Fibroblast of skin of right biceps (primary cell): ENCODE data around the gene ITGA2.

Source experiments
- DNase-seq: peaks from one replicate; pipeline ENCODE4 v3.0.0-alpha.2; 2013

The ITGA2 gene

DNA sequence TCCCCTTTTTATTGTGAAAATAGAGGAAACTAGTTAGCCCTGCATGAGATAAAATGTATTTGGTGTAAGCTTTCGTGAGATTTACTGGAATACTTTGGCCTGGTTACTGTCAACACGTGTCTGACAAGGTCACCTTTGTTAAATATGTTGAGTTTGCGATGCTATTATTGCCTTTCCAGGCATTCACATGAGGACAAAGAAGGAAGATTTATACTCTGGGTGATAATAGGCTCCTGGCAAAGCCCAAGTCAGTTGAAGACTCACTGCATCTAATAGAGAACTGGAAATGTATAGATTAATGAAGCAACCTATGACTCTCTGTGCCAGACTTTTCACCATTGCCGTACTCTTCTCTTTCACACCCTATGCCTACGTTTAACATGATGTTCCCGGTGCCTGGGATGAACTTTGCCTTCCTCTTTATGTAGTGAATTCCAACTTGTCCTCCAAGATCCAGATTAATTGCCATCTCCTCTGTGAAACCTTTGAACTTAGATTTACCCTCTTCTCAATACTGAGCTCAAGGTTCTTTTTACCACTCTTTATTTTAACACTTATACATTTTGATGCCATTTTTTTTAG is 33.9 kb downstream of the ITGA2 start:
- no peak for DNase-seq

- DNase-seq = peak; percentile 81
These were observed 34.8 kb downstream of the ITGA2 start for GRCh38 chr5:53023969-53024368.

DNA sequence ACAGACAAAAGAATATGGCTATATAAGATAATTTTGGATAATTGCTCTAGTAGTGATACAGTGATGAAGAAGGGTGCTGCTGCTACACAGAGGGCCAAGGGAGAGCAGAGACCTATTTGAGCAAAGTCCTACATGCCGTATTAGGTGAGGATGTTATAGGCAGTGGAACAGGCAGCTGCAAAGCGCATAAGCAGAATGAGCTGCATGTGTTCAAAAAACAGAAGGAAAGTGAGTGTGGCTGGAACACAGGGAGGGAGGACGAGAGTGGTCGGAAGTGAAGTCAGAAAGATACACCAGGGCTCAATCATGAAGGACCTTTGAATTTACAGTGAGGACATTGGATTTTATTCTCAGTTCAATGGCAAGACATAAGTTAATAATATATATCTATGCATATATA is 35.4 kb downstream of the ITGA2 start:
- no peak for DNase-seq

DNA sequence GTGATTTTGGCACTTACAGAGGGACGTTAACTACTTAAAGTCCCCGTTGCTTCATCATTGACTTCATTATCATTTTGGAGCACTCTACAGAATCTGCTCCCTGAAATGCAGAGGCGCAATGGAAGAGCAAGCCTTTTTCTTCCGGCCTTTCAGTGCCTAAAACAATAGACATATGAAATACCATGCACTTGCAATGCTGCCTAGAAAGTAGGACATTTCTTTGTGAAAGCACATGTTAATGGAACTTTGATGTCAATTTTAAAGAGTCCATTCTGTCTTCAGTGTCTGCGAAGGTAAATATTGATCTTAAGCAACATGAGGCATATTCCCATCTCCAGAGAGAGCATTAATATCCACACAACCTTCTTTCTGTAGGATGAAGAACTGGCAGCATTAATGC is 36.3 kb downstream of the ITGA2 start:
- DNase-seq = no peak

- peak; percentile 71 for DNase-seq
These were observed 38.8 kb downstream of the ITGA2 start for GRCh38 chr5:53027913-53028312.

- DNase-seq = no peak
These were observed 40.5 kb downstream of the ITGA2 start for GRCh38 chr5:53029608-53030007.

DNA sequence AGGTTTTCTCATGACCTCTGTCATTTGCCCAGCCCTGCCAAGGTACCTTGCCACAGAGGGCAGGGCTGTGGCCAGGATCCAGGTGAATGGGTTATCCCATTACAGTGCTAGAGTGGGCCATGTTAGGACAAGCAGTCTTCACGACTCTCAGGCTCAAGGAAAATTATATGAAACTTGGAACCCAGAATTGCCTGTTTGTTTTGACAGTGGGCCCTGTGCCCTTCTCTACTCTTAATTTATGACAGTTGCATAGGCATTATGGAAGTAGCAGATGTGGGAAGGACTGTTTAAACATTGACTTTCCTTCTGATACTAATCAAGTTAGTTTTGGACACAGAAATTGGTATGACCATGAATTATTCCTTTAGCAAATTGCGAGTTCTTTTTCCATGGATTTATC is 41.7 kb downstream of the ITGA2 start:
- DNase-seq = no peak

GRCh38 chr5:53031695-53032096 is 42.5 kb downstream of the ITGA2 start:
- DNase-seq = peak; percentile 82

- no peak for DNase-seq
These were observed 43.0 kb downstream of the ITGA2 start for GRCh38 chr5:53032188-53032587.

GRCh38 chr5:53034832-53035231 is 45.7 kb downstream of the ITGA2 start:
- DNase-seq = no peak

DNA sequence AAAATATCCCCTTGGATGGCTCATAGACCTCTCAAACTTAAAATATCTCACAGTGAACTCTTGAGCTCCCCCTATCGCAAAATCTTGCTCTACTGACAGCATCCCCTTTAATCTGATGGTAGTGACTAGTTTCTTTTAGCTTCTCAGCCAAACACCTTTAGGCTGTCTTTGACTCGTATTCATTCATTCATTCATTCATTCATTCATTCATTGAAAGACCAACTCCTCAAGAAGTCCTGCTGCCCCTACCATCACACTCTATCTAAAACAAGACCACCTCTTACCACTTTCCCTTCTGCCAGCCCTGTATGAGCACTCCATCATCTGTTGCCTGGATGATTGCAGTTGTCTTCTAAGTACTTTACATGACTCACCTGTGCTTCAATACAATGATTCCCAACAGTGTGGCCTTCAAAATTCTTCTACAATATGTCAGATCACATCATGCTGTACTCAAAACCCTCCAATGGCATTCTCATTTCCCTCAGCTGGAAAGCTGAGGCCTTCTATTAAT is 46.8 kb downstream of the ITGA2 start:
- DNase-seq = peak; percentile 55

GRCh38 chr5:53037141-53037859 is 48.1 kb downstream of the ITGA2 start:
- DNase-seq = peak; percentile 80

GRCh38 chr5:53038196-53038847 is 49.2 kb downstream of the ITGA2 start:
- no peak for DNase-seq

DNA sequence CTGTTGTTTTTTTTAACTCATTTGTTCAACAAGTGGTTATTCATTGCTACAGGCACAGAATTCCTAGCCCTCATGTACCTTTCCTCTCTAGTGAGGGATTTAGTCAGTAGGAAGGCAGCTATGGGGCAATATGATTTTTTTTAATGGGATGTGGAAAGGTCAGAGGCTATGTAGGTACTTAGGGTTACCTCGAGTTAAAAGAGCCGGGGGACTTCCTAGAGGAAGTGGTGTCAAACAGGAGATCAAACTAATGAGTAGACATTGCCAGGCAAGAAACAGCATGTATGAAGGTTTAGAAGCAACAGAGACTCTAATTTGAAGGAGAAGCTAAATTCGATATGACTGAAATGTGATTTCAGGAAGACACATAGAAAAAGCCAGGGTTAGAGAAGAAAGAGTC is 50.7 kb downstream of the ITGA2 start:
- no peak for DNase-seq

DNA sequence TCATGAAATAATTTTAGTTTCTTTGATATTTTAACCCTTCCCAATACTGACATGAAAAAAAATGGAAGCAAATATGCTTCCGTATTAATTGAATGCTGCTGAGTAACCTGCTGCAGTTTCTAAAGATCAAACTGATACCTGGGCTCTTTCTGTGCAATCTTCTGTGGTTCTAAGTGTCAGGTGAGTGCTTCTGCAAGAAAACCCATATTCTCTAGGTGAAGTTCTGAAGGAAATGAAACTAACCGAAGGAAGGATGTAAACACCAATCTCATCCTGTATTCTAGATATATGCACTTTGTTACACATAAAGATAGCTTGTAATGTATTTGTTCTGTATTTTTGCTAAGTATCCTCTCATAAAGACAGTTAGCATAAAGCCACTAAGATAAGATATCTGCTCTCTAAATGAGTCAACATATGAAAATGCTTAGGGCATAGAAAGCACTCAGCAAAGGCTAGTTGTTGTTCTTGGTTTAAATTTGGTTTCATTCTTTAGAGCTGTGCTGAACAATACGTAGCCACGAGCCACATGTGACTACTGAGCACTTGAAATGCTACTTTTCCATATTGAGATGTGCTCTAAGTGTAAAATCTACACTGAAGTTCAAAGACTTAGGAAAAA is 52.0 kb downstream of the ITGA2 start:
- DNase-seq = peak; percentile 30

GRCh38 chr5:53041740-53042139 is 52.6 kb downstream of the ITGA2 start:
- no peak for DNase-seq

DNA sequence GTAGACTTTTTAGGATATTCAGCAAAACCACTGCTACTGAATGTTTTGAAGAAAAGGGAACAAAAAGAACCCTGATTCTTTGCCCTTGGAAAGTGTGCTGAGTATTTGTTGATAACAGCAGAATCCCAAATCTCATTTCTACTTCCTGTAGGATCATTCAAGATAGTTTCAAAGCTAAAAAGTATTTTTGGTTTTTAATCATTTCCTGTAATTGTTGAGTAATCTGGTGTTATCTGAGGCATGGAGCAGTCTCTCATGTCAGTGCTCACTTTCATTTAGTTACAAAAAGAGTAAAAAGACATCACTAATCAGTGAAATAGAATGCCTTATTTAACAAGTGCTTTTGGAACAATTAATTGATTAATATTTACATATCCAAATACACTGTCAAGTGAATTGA is 56.1 kb downstream of the ITGA2 start:
- DNase-seq = no peak

GRCh38 chr5:53048248-53048647 is 59.1 kb downstream of the ITGA2 start:
- no peak for DNase-seq

DNA sequence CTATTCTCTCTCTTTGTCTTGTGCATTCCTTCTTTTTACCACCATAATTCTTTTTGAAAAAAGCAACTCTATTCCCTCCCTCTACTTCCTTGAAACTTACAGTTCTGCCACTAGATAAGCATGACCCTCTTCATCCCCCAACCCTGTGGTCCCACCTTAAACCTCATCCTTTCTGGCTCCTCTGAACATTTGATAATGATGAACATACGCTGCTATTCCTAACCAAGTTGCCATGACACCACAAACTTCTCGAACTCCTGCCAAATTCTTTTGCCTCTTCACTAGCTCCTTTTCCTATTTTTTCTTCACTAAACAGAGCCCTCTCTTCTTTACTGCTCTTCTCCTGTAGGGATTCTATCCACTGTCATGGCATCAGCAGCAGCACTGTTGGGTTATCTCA is 63.3 kb downstream of the ITGA2 start:
- DNase-seq = peak; percentile 34

GRCh38 chr5:53053364-53053763 is 64.2 kb downstream of the ITGA2 start:
- DNase-seq = no peak

- DNase-seq = no peak
These were observed 66.2 kb downstream of the ITGA2 start for GRCh38 chr5:53055365-53055764.

DNA sequence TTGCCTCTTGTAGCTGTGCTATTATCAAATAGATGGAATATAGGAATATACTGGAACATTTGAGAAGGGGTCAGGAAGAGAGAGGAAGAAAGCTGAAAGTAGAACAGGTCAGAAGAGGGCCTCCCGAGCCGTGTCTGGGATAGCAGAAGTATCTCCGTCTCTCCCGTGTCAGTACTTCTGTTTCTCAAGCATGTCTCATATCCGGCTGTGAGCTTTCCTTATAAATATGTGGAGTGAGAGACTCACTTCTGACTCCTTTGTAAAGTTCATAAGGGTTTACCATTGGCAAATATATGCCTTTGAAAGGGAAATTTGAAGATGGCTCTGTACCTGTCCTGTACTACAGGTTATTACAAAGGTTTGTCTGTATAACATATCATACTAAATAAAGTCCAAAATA is 70.1 kb downstream of the ITGA2 start:
- peak; percentile 29 for DNase-seq

DNA sequence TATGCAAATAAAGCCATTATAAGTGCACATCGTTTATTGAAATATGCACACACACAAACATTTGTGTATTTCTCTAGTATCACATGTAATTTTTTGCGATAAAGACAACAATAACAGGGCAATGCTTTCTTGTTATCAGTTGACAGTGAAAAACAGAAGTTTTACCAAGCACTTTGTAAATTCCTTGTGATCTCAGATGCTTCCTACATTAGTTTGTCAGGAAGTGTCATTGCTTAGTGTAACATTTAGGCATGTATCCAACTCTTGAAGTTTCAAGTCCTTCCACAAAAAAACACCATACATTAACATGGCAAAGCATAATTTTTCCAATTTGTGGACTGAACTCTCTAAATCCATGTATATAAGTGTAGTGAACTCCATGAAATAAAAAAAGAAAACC is 74.0 kb downstream of the ITGA2 start:
- peak; percentile 45 for DNase-seq

DNA sequence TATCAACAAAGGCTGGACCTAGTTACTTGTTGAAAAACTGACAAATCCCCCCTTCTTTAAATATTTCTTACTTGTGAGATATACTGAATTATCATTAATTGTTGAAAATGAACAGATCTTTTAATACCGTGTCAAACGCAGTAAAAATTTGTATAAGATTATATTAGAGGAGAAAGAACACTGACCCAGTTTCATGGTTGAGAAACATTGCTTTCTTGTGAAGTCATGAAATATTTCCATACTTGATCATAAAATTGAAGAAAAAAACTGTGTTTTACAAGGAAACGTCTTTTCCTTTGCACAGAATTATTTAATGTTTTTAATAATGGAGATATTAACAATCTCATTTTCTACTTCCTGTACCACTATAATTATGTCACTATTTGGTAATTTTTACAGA is 74.6 kb downstream of the ITGA2 start:
- no peak for DNase-seq
